ENCODE data around the gene HLA-DPA1. TPM values are rescaled to one million over a fixed set of nuclear protein-coding genes. Genes with fewer than 3 reads are reported as not detected.
A peak's percentile ranks its signal among the peaks of the same experiment; 100 is the strongest.

The HLA-DPA1 gene
- total RNA-seq, 1 donor from 2014 or later = 285 TPM

GRCh38 chr6:33088931-33089620 lies 15.6 kb upstream of the HLA-DPA1 start:
- no peak for DNase-seq (ENCODE audit: low spot score in 2 of 2)
- intact Hi-C loops (cut with DNase I) = no loop called here
- Histone ChIP-seq H3K4me1 (no peaks in the 10 kb centered on the region), H3K27ac (no peak overlapping the region), H3K36me3 (peaks cover 2 to 25% of the 10 kb centered on the region in 2 donors), H3K4me3 (no peak overlapping the region), H3K9me3 (no peaks in the 10 kb centered on the region), H3K27me3 (no peaks in the 10 kb centered on the region)
- no peak for TF ChIP-seq CTCF (IDR thresholded peaks at IDR 0.05)

DNA sequence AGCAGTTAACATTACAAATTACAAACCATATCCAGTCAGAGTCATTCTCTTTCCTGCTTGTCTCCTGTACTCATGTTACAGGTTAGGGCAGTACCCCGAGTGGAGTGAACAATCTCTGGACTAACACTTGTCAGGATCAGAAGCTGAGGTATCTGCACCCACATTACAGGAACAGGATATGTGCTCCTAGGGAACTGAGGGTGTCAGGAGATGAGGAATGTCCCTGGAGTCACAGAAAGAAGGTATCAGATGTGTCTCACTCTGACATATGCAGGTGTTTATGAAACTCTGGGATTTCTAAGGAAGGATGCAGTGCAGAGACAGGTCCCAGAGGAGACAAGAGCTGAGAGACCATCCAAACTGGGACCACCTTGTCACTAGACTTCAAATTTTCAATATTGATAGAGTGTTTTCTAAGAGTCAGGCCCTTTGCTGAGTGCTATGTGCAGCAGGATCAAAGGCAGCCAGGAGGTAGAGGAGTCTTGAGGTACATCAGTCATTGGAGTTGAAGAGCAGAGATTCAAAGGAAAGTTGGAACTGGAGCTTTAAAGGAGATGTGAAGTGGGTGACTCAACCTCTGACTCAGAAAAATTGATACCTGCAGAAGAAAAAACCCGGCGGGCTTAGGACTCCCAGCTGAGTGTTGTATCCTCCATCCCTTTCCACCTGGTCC lies 14.9 kb upstream of the HLA-DPA1 start:
- Histone ChIP-seq H3K27ac (no peak overlapping the region), H3K36me3 (peaks cover 2 to 25% of the 10 kb centered on the region in 2 donors), H3K9me3 (no peaks in the 10 kb centered on the region), H3K4me1 (no peaks in the 10 kb centered on the region), H3K27me3 (no peaks in the 10 kb centered on the region), H3K4me3 (no peak overlapping the region)
- DNase-seq (ENCODE audit: low spot score in 2 of 2) = no peak
- no peak for TF ChIP-seq CTCF (IDR thresholded peaks at IDR 0.05)
- intact Hi-C loops (cut with DNase I) = no loop called here

DNA sequence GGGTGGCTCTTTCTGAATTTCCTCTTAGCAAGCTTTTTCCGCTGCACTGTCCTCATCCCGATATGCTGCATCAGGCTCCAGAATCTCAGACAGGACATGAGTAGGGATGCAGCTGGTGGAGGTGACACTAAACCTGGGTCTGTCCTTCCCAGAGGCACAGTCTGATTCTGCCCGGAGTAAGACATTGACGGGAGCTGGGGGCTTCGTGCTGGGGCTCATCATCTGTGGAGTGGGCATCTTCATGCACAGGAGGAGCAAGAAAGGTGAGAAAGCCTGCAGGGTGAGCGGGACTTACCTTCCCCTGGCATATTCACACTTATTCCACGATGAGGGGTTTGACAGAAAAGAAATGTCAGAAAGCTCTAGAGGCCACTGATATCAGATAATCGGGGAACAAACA lies 12.2 kb upstream of the HLA-DPA1 start:
- H3K4me1 ChIP-seq = peaks cover 0 to 3% of the 10 kb centered on the region in 2 donors
- no peaks in the 10 kb centered on the region for H3K27me3 ChIP-seq
- intact Hi-C loops (cut with DNase I) = no loop called here
- no peak overlapping the region for H3K27ac ChIP-seq
- H3K36me3 ChIP-seq = peaks cover 2 to 25% of the 10 kb centered on the region in 2 donors
- TF ChIP-seq CTCF (IDR thresholded peaks at IDR 0.05) = no peak
- H3K9me3 ChIP-seq = no peaks in the 10 kb centered on the region
- no peak for DNase-seq (ENCODE audit: low spot score in 2 of 2)
- H3K4me3 ChIP-seq = no peak overlapping the region

GRCh38 chr6:33082702-33083101 lies 9.3 kb upstream of the HLA-DPA1 start:
- intact Hi-C loops (cut with DNase I) = loop anchor here (5.0 kb wide), 1 partner anchor 65 kb away; no protein-coding TSS in a partner anchor
- Histone ChIP-seq H3K27ac (peak overlapping the region; percentile 2 to 27), H3K4me1 (peaks cover 0 to 3% of the 10 kb centered on the region in 2 donors), H3K4me3 (no peak overlapping the region), H3K9me3 (no peaks in the 10 kb centered on the region), H3K36me3 (peaks cover 2 to 25% of the 10 kb centered on the region in 2 donors), H3K27me3 (no peaks in the 10 kb centered on the region)
- no peak for DNase-seq (ENCODE audit: low spot score in 2 of 2)
- peak in 2 of 3 experiments; percentile 65 to 69 for TF ChIP-seq CTCF (IDR thresholded peaks at IDR 0.05)

DNA sequence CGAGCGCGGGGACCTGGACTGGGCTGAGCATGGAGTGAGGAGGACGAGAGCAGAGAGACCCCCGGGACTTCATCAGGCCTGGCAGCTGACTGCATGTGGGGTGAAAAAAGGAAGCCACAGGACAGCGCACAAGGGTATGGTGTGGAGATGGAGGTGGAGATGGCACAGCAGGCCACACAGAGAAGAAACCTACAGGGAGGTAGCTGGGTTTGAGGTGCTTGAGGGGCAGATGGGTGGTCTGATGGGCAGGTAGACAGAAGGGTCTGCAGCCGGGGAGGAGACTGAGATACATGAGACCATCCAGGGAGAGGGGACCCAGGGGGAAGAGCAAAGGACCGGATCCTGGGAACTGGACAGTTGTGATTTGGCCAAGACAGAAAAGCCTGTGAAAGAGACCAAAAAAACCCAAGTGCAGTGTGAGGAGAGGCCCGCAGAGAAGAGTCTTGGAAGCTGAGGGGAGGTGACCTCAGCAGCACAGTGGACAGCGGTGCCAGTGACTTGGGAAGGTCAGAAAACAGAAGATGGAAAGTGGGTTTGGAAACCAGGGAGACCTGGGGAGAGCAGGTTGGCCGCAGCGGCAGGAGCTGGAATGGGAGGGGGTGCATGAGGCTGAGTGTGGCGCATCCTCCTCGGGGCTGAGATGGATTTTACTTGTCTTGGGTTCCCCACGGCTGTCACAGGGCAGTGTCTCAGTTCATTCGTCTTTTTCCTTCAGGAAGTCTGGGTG lies 7.8 kb upstream of the HLA-DPA1 start:
- intact Hi-C loops (cut with DNase I) = loop anchor here (5.0 kb wide), 1 partner anchor 64 kb away; no protein-coding TSS in a partner anchor
- no peak for TF ChIP-seq CTCF (IDR thresholded peaks at IDR 0.05)
- no peak for DNase-seq (ENCODE audit: low spot score in 2 of 2)

More for the DNA sequence above, 7.8 kb upstream of the HLA-DPA1 start:
- Histone ChIP-seq H3K36me3 (peaks cover 2 to 16% of the 10 kb centered on the region in 2 donors), H3K4me3 (peak overlapping the region; percentile 50 to 74), H3K27ac (peak overlapping the region; percentile 84 to 92), H3K4me1 (peaks cover 0 to 3% of the 10 kb centered on the region in 2 donors), H3K9me3 (no peaks in the 10 kb centered on the region), H3K27me3 (no peaks in the 10 kb centered on the region)
